SK-N-SH (cell line): Measurements from ENCODE around the gene FCHO1. TPM values are rescaled to one million over a fixed set of nuclear protein-coding genes. Genes with fewer than 3 reads are reported as not detected.
A peak's percentile ranks its signal among the peaks of the same experiment; 100 is the strongest.

ENCODE experiments used
- CTCF ChIA-PET: fragments of 300-600, 350-600 bp; formaldehyde crosslinking; extraction: SDS; loops from one replicate; lab custom pipeline; 2021; lab: Yijun Ruan, JAX
- POLR2A ChIA-PET: fragments of 350-600 bp; sonication (Branson Sonifier 250); formaldehyde crosslinking; extraction: SDS; loops from one replicate; lab custom pipeline; 2020; ENCODE audit warnings: antibody characterized with exemption, inconsistent platforms; lab: Yijun Ruan, JAX
- DNase-seq: peaks from one replicate; pipeline ENCODE4 v3.0.0; 2012
- H2AFZ ChIP-seq: fragments of 200-600 bp; sonication (generic); 2 replicates; pipeline ENCODE4 v1.8.1; 2016; ENCODE audit warnings: antibody characterized with exemption, mild to moderate bottlenecking, low read depth
- H3F3A ChIP-seq: fragments of 200-600 bp; sonication (generic); replicated peaks from 2 replicates; pipeline ENCODE3; 2016; ENCODE audit warnings: antibody characterized with exemption, mild to moderate bottlenecking; ENCODE audit not compliant: insufficient read depth
- H3K27ac ChIP-seq, 2 experiments: fragments of 200-500 bp in 1 of 2; fragments of 200-600 bp in 1 of 2; sonication (Bioruptor generic) in 1 of 2; sonication (generic), shearing (Covaris generic) in 1 of 2; 2 replicates each; pipeline versions ENCODE4 v1.5.1 to v1.6.1; 2014 to 2016; ENCODE audit warnings: low read depth in 2 of 2, inconsistent platforms in 1 of 2, low read length in 1 of 2, mild to moderate bottlenecking in 1 of 2, mixed read lengths in 1 of 2
- H3K27me3 ChIP-seq: fragments of 200-600 bp; sonication (generic), shearing (Covaris generic); 2 replicates; pipeline ENCODE4 v1.6.1; 2016; ENCODE audit warnings: mixed run types; ENCODE audit not compliant: insufficient read depth
- H3K36me3 ChIP-seq, 2 experiments: fragments of 200-500 bp in 1 of 2; fragments of 200-600 bp in 1 of 2; sonication (Bioruptor generic) in 1 of 2; sonication (generic) in 1 of 2; replicated peaks in 1 of 2; 2 replicates each; pipeline versions ENCODE3 to v1.5.1; 2014 to 2016; ENCODE audit warnings: low read length in 1 of 2, mild to moderate bottlenecking in 1 of 2; ENCODE audit not compliant: insufficient read depth in 2 of 2, control insufficient read depth in 1 of 2
- H3K4me1 ChIP-seq, 2 experiments: fragments of 200-500 bp in 1 of 2; fragments of 200-600 bp in 1 of 2; sonication (Bioruptor generic) in 1 of 2; sonication (generic), shearing (Covaris generic) in 1 of 2; 2 replicates each; pipeline versions ENCODE4 v1.5.1 to v1.6.1; 2014 to 2016; ENCODE audit warnings: low read depth in 1 of 2, low read length in 1 of 2, mixed run types in 1 of 2; ENCODE audit not compliant: insufficient read depth in 2 of 2, control insufficient read depth in 1 of 2
- H3K4me2 ChIP-seq: fragments of 200-600 bp; sonication (generic), shearing (Covaris generic); 2 replicates; pipeline ENCODE4 v1.6.1; 2017; ENCODE audit warnings: mixed run types
- H3K4me3 ChIP-seq, 2 experiments: fragments of 200-500 bp in 1 of 2; fragments of 200-600 bp in 1 of 2; sonication (Bioruptor generic) in 1 of 2; sonication (generic), shearing (Covaris generic) in 1 of 2; 2 replicates each; pipeline versions ENCODE4 v1.5.1 to v1.8.1; 2014 to 2016; ENCODE audit warnings: low read depth in 2 of 2, inconsistent platforms in 1 of 2, low read length in 1 of 2, mild to moderate bottlenecking in 1 of 2, mixed read lengths in 1 of 2, moderate library complexity in 1 of 2
- H3K79me2 ChIP-seq: fragments of 200-600 bp; sonication (generic); 2 replicates; pipeline ENCODE4 v1.8.1; 2017; ENCODE audit warnings: mild to moderate bottlenecking; ENCODE audit not compliant: insufficient read depth
- H3K9ac ChIP-seq: fragments of 200-600 bp; sonication (generic); 2 replicates; pipeline ENCODE4 v1.6.1; 2017; ENCODE audit warnings: mixed run types
- H3K9me2 ChIP-seq: fragments of 200-600 bp; sonication (generic); 2 replicates; pipeline ENCODE4 v1.6.1; 2017; ENCODE audit warnings: mixed run types
- H3K9me3 ChIP-seq: fragments of 200-600 bp; sonication (generic); 2 replicates; pipeline ENCODE4 v1.6.1; 2017; ENCODE audit warnings: mixed run types, mild to moderate bottlenecking, moderate library complexity
- H4K20me1 ChIP-seq: fragments of 200-600 bp; sonication (generic); 2 replicates; pipeline ENCODE4 v1.6.1; 2017; ENCODE audit warnings: mild to moderate bottlenecking, mixed run types; ENCODE audit not compliant: insufficient read depth
- CTCF ChIP-seq: fragments of 200-600 bp; sonication (generic); IDR thresholded peaks from 2 replicates; pipeline ENCODE4 v1.6.1; 2017; ENCODE audit warnings: antibody characterized with exemption, mild to moderate bottlenecking, moderate library complexity
- EZH2phosphoT487 ChIP-seq: fragments of 200-600 bp; sonication (generic); IDR thresholded peaks from 2 replicates; pipeline ENCODE4 v1.6.1; 2017; ENCODE audit warnings: low read depth, mixed run types, mild to moderate bottlenecking, antibody characterized with exemption, moderate library complexity, borderline replicate concordance
- FOXJ3 ChIP-seq: sonication (generic); formaldehyde crosslinking; IDR thresholded peaks from 2 replicates; pipeline ENCODE4 v1.5.1; 2020; ENCODE audit warnings: mild to moderate bottlenecking, missing genetic modification reagents
- GATA2 ChIP-seq: sonication (generic); formaldehyde crosslinking; IDR thresholded peaks from 2 replicates; pipeline ENCODE4 v1.5.0; 2020; ENCODE audit warnings: mild to moderate bottlenecking, missing genetic modification reagents
- IRF3 ChIP-seq: fragments of 150-350 bp; IDR thresholded peaks from 2 replicates; pipeline ENCODE4 v1.6.1; 2016; ENCODE audit warnings: mild to moderate bottlenecking, low read depth, low read length
- JUND ChIP-seq: IDR thresholded peaks from 2 replicates; pipeline ENCODE4 v1.4.0; 2012
- MEF2A ChIP-seq: IDR thresholded peaks from 2 replicates; pipeline ENCODE4 v1.4.0; 2012; ENCODE audit warnings: low read depth, borderline replicate concordance
- MXI1 ChIP-seq: IDR thresholded peaks from 2 replicates; pipeline ENCODE4 v1.6.1; 2012; ENCODE audit warnings: mild to moderate bottlenecking, low read depth, low read length, improper control_type of control experiment
- PBX3 ChIP-seq: IDR thresholded peaks from 2 replicates; pipeline ENCODE4; 2012
- POLR2AphosphoS5 ChIP-seq: IDR thresholded peaks from 2 replicates; pipeline ENCODE4 v1.6.1; 2012; ENCODE audit warnings: low read depth, low read length
- RAD21 ChIP-seq: IDR thresholded peaks from 2 replicates; pipeline ENCODE4 v1.6.1; 2012; ENCODE audit warnings: mild to moderate bottlenecking, low read length
- TAF1 ChIP-seq: IDR thresholded peaks from 2 replicates; pipeline ENCODE4 v1.6.1; 2012; ENCODE audit warnings: low read depth, mild to moderate bottlenecking, low read length, moderate library complexity, borderline replicate concordance
- ZBTB33 ChIP-seq: IDR thresholded peaks from 2 replicates; pipeline ENCODE4 v1.4.0; 2012; ENCODE audit warnings: low read depth, borderline replicate concordance
- WGBS: methylation state at CpG from one replicate; pipeline ENCODE4 v1.1.6; 2017; ENCODE audit warnings: low lambda C conversion rate; 5-methylcytosine and 5-hydroxymethylcytosine counted together
- polyA plus RNA-seq, 3 experiments: library from polyadenylated mRNA; depleted of rRNA; stranded (reverse); fragments of >200 nt; gene quantifications; 2 replicates each; pipeline ENCODE4 v1.2.3, GENCODE V29; 2012

FCHO1 gene
- polyA plus RNA-seq, 1 of the 3 experiments (the other 2 are of a cell fraction) = 0.71 TPM

- H4K20me1 ChIP-seq = peaks cover 40% of the 10 kb centered on the region
- H2AFZ ChIP-seq = no peak overlapping the region
- H3K9ac ChIP-seq = no peak overlapping the region
- WGBS = 94% methylated on average over 3 of the region's 7 CpGs
- H3F3A ChIP-seq = no peaks in the 10 kb centered on the region
- peaks cover 12 to 20% of the 10 kb centered on the region in 2 experiments; a peak in 2 of 4 replicates for H3K4me1 ChIP-seq
- no peak overlapping the region for H3K4me3 ChIP-seq
- H3K4me2 ChIP-seq = no peak overlapping the region
- TF ChIP-seq FOXJ3 (CRISPR knock-in tag) (no peak), TAF1 (no peak), MEF2A (no peak), PBX3 (no peak), JUND (no peak), ZBTB33 (no peak), POLR2AphosphoS5 (no peak), IRF3 (no peak), MXI1 (no peak), EZH2phosphoT487 (no peak)
- no peak for DNase-seq
- peaks cover 25 to 36% of the 10 kb centered on the region in 2 experiments for H3K36me3 ChIP-seq
- H3K9me3 ChIP-seq = no peaks in the 10 kb centered on the region
- no peak overlapping the region for H3K27ac ChIP-seq
- ChIA-PET CTCF (interaction anchor here (1.2 kb wide), 1 partner anchor 9 kb away, joined by 3 read pairs; no protein-coding TSS in a partner anchor), POLR2A (no interaction called here)
- H3K9me2 ChIP-seq = no peaks in the 10 kb centered on the region
- peaks cover 46% of the 10 kb centered on the region for H3K79me2 ChIP-seq
- no peaks in the 10 kb centered on the region for H3K27me3 ChIP-seq
Observed at GRCh38 chr19:17724655-17725054, 26.6 kb upstream of the FCHO1 start.

DNA sequence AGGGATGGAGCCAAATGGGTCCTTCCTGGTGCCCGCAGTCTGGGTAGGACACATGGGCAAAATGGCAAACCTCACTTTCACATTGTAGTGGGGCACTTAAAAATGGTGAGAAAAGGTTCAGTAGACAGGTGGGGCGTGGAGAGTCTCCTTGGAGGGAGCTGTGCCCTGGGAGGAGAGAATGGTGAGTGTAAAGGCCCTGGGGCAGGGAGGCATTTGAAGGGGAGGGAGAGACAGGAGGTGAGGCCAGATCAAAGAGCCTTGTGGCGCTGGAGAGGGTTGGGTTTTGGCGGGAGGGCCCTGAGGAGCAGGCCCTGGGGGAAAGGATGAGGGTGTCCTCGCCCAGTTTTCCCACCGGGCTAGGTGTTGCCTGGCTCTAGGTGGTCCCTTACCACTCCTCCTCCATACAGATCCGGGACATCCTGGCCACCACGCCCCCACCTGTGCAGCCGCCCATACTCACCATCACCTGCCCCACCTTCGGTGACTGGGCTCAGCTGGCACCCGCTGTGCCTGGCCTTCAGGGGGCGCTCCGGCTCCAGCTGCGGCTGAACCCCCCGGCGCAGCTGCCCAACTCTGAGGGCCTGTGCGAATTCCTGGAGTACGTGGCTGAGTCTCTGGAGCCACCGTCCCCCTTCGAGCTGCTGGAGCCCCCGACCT lies 25.7 kb upstream of the FCHO1 start:
- Histone ChIP-seq H3K4me3 (no peak overlapping the region), H3K27ac (no peak overlapping the region), H3K27me3 (no peaks in the 10 kb centered on the region), H4K20me1 (peaks cover 39% of the 10 kb centered on the region), H3K9ac (no peak overlapping the region), H3K9me3 (no peaks in the 10 kb centered on the region), H3K4me1 (peaks cover 6 to 18% of the 10 kb centered on the region in 2 experiments; a peak in 2 of 4 replicates), H2AFZ (no peak overlapping the region), H3K79me2 (peaks cover 46% of the 10 kb centered on the region), H3K4me2 (no peak overlapping the region), H3K9me2 (no peaks in the 10 kb centered on the region), H3K36me3 (peaks cover 33 to 36% of the 10 kb centered on the region in 2 experiments), H3F3A (peaks cover 3% of the 10 kb centered on the region)
- ChIA-PET POLR2A (interaction anchor here (0.9 kb wide), 1 partner anchor 119 kb away, joined by 3 read pairs; no protein-coding TSS in a partner anchor), CTCF (interaction anchor here (0.7 to 1.6 kb wide), 10 partner anchors 9 to 129 kb away, joined by 3 to 6 read pairs (median 3); no protein-coding TSS in a partner anchor)
- TF ChIP-seq RAD21 = peak; percentile 38
- TF ChIP-seq GATA2 (CRISPR knock-in tag) = no peak
- peak; percentile 52 for TF ChIP-seq CTCF
- no peak for TF ChIP-seq EZH2phosphoT487
- peak; percentile 67 for DNase-seq
- WGBS = 93% methylated on average over 5 of the region's 21 CpGs
